Muscle of arm (tissue), 14 donors: ENCODE results near the gene SOBP. TPM values are rescaled to one million over a fixed set of nuclear protein-coding genes. Genes with fewer than 3 reads are reported as not detected.
"Not testable (repeated sequence)": the region's sequence is repeated elsewhere in the genome, so short reads cannot be mapped to it uniquely, and the experiment has no call there.

Source experiments
- DNase-seq: peaks from one replicate; pipeline ENCODE4 v3.0.0-alpha.2; 2013
- long read RNA-seq, 11 donors: transcript quantifications; one replicate each; lab custom pipeline, GENCODE V29; 2026
- polyA plus RNA-seq, 12 donors: library from polyadenylated mRNA; unstranded; fragments of 120-200 nt; gene quantifications; one replicate each; pipeline ENCODE4 v1.2.1, GENCODE V29; 2013; ENCODE audit not compliant: insufficient read length in 12 of 12

Gene SOBP, protein sequence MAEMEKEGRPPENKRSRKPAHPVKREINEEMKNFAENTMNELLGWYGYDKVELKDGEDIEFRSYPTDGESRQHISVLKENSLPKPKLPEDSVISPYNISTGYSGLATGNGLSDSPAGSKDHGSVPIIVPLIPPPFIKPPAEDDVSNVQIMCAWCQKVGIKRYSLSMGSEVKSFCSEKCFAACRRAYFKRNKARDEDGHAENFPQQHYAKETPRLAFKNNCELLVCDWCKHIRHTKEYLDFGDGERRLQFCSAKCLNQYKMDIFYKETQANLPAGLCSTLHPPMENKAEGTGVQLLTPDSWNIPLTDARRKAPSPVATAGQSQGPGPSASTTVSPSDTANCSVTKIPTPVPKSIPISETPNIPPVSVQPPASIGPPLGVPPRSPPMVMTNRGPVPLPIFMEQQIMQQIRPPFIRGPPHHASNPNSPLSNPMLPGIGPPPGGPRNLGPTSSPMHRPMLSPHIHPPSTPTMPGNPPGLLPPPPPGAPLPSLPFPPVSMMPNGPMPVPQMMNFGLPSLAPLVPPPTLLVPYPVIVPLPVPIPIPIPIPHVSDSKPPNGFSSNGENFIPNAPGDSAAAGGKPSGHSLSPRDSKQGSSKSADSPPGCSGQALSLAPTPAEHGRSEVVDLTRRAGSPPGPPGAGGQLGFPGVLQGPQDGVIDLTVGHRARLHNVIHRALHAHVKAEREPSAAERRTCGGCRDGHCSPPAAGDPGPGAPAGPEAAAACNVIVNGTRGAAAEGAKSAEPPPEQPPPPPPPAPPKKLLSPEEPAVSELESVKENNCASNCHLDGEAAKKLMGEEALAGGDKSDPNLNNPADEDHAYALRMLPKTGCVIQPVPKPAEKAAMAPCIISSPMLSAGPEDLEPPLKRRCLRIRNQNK
- 10 to 100 TPM in 11 of 12 donors, not detected in 1; 13.5 to 24.4 (median 15.7) TPM for polyA plus RNA-seq
- long read RNA-seq, donor 1, full-length matches to known transcripts = 1 of 30 reads
- long read RNA-seq, donor 1, partial matches to known transcripts = 29 of 30 reads
- long read RNA-seq, donor 1, other reads (novel, unspliced or antisense) = 0 of 30 reads
- long read RNA-seq, donor 2, full-length matches to known transcripts = 1 of 6 reads
- long read RNA-seq, donor 2, partial matches to known transcripts = 5 of 6 reads
- long read RNA-seq, donor 2, other reads (novel, unspliced or antisense) = 0 of 6 reads
- long read RNA-seq, donor 3 = 0 reads
- long read RNA-seq, donor 4, partial matches to known transcripts = 26 of 26 reads
- long read RNA-seq, donor 4, other reads (novel, unspliced or antisense) = 0 of 26 reads
- long read RNA-seq, donor 5, partial matches to known transcripts = 5 of 5 reads
- long read RNA-seq, donor 5, other reads (novel, unspliced or antisense) = 0 of 5 reads
- long read RNA-seq, donor 6, partial matches to known transcripts = 9 of 9 reads
- long read RNA-seq, donor 6, other reads (novel, unspliced or antisense) = 0 of 9 reads
- long read RNA-seq, donor 7, partial matches to known transcripts = 0 of 1 reads
- long read RNA-seq, donor 7, other reads (novel, unspliced or antisense) = 0 of 1 reads
- long read RNA-seq, donor 8, partial matches to known transcripts = 0 of 1 reads
- long read RNA-seq, donor 8, other reads (novel, unspliced or antisense) = 0 of 1 reads
- long read RNA-seq, donor 9 = 0 reads
- long read RNA-seq, donor 10, full-length matches to known transcripts = 2 of 2 reads
- long read RNA-seq, donor 10, partial matches to known transcripts = 0 of 2 reads
- long read RNA-seq, donor 10, other reads (novel, unspliced or antisense) = 0 of 2 reads
- long read RNA-seq, donor 11, partial matches to known transcripts = 0 of 1 reads
- long read RNA-seq, donor 11, other reads (novel, unspliced or antisense) = 0 of 1 reads

DNA sequence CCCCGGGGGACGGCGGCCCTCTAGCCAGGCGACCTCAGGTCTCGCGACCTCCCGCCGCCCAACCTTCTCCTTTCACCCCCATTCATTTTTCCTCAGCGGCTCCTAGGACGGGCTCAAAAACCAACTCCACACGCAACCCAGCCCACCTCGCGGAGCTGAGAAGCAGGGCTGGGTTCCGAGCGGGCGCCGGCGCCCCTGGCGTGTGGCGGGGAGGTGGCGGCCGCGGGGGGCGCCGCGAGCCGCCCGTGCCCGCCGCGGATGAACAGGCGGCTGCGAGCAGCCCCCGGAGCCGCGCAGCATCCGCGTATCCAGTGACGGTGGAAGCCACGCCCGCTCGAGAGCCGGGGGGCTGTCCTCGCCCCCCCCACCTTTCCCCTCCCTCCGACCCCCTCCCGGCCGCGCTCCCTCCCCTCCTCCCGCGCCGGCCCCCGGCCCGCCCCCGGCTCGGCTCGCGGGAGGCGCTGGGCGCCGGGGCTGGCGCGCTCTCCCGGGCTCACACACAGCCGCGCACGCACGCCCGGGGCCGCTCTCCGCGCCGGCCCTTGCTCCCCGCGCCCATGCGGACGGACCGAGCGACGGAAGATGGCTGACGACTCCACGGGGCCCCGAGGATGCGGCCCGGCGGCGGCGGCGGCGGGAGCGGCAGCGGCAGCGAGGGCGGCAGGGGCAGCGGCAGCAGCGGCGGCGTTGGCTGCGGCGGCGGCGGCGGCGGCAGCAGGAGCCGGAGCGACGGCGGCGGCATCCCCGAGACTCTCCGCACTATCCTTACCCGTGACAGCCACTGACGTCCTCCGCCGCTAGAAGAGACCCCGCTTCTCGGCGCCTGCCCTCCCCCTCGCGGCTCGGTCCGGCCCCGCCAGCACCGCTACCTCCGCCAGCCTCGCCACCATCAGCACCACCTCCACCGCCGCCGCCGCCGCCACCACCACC, at the start of gene SOBP:
Gene SOBP, plus strand, starts transcription at position 482 of the 930 bp plus-strand sequence. CDS start 500 bp downstream, outside the sequence.
- DNase-seq = peak; percentile 89

DNA sequence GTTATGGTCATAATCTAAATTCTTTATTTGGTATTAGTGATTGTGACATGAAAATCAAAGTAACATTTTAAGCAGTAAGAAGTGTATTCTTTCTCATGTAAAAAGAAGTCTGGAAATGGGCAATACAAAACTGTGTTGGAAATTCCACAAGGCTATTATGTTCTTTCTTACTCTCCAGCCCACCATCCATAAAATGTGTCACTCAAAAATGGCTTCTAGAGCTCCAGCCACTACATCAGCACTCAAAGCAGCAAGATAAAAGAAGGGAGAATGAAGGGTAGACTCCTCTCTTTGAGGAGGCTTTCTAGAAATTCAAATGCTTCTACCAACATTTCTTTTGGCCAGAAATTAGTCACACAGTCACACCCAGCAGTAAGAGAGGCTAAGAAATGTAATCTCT, 49.0 kb upstream of the SOBP start:
- no peak for DNase-seq

DNA sequence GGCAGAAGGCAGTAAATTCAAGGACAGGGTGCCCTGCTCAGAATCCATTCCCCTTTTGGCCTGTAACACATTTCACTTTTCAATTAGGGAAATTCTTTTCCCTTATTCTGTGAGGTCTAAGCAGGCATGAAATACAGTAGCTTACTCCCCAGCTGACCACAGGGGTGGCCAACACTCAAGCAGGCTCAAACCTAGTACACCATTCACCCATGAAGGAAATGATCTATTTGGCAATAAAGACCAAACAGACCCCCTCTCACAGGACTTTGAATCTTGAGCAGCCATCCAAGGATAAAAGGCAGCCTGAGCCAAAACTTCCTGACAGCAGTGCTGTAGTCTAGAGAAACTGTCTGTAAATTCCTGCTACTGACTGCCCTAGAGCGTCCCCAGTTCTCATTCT, 48.2 kb upstream of the SOBP start:
- DNase-seq = no peak

DNA sequence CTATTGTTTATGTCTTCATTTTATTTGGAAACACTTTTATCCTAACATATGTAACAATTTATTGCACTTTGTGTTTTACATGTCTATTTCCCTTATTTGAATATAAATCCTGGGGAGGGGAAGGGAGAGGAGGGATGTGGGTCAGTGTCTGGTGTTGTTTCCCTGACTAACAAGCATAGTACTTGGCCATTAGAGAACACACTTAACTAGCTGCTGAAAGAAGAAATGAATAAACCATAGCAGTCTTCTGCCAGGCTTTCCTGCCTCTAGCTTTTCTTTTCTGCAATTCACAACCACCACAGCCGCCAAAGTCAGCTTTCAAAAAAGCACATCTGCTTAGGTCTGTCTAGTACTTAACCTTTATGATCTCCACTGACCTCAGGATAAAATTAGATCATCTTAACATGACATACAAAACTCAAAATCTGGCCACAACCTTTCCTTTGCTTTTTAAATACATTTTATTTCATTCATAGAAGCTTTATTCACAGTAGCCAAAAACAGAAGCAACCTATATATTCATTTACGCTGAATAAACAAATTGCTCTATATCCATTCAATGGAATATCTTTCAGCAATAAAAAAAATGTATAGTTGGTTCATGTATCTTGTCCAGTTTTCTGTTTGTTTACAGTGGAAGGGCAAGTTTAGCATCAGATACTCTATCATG, 46.8 kb upstream of the SOBP start:
- DNase-seq = no peak

DNA sequence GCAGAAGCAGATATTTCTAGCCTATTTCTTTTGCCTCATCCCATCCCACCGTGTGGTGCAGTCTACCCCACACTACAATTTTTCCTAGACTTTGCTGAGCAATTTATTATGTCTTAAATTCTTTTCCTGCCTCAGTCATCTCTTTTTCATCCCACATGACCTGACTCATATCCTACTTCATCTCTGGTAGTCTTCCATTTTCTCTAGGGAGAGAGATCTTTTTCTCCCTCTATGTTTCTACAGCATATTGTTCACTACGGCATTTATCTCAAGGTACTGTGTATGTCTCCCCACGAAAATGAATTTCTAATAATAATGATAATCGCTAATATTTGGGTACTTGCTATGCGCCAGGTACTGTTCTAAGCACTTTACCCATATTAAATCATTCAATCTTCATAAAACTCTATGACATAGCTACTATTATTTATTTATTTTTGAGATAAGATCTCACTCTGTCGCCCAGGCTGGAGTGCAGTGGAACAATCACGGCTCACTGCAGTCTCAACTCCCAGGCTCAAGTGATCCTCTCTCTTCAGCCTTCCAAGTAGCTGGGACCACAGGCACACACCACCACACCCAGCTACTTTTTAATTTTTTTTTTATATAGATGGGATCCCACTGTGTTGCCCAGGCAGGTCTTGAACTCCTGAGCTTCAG, 46.2 kb upstream of the SOBP start:
- DNase-seq = no peak

DNA sequence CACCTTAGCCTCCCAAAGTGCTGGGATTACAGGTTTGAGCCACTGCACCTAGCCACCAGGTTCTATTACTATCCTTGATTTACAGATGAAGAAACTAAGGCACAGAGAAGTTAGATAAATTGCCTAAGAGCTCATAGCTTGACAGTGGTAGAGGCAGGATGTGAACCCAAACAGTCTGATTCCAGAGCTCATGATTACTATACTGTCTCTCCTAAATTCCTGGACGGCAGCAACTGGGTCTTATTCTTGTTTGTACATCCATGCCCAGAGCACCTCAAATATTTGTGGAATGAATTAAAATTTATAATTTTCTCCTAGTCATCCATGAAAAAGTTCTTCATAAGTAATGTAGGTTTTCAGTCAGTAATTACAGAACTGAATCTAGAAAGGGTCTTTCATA, 45.6 kb upstream of the SOBP start:
- DNase-seq = no peak

DNA sequence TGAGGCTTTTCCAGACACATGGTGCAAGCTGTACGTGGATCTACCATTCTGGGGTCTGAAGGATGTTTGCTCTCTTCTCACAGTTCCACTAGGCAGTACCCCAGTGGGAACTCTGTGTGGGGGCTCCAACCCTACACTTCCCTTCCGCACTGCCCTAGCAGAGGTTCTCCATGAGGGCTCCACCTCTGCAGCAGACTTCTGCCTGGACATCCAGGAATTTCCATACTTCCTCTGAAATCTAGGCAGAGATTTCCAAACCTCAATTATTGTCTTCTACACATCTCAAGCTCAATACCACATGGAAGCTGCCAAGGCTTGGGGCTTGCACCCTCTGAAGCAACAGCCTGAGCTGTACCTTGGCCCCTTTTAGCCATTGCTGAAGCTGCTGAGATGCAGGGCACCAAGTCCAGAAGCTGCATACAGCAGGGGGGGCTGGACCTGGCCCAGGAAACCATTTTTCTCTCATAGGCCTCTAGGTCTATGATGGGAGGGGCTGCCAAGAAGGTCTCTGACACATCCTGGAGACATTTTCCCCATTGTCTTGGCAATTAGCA, 42.2 kb upstream of the SOBP start:
- DNase-seq = no peak

DNA sequence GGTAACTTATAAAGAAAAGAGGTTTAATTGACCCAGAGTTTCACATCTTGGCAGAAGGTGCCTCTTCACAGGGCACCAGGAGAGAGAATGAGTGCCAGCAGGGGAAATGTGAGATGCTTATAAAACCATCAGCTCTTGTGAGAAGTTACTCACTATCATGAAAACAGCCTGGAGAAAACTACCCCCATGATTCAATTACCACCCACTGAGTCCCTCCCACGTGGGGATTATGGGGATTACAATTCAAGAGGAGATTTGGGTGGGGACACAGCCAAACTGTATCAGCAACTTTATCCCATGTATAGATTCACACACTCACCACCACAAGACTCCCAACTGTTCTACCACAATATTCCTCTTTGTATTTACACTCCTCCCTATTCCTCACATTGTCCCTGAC, 41.1 kb upstream of the SOBP start:
- DNase-seq = no peak

DNA sequence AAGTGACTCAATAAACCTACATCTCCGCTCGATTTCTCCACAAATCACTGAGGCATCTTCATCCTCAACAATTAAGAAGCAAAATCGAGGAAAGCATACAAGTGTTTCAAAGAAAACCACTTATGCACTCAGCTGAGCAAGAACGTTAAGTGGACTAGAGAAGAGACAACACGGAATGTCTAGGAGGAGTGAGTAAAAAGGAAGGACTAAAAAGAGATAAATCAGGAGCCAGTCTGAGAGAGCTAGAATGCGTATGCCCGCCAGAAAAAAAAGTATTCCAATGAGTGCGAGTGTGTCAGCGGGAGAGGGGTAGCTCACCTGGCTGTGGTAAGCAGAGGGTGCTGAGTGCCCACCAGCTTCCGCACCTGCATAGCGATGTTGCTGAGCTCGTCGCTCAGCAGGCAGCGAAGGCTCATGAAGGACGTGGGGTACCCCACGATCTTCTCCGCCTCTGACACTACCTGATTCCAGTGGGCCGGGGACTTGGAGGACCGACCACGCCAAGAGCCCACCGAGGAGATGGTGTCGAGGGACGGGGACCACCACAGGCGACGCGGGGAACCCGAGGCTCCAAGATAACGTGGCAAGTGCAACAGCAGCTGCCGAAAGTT, 31.1 kb upstream of the SOBP start:
- peak; percentile 28 for DNase-seq

DNA sequence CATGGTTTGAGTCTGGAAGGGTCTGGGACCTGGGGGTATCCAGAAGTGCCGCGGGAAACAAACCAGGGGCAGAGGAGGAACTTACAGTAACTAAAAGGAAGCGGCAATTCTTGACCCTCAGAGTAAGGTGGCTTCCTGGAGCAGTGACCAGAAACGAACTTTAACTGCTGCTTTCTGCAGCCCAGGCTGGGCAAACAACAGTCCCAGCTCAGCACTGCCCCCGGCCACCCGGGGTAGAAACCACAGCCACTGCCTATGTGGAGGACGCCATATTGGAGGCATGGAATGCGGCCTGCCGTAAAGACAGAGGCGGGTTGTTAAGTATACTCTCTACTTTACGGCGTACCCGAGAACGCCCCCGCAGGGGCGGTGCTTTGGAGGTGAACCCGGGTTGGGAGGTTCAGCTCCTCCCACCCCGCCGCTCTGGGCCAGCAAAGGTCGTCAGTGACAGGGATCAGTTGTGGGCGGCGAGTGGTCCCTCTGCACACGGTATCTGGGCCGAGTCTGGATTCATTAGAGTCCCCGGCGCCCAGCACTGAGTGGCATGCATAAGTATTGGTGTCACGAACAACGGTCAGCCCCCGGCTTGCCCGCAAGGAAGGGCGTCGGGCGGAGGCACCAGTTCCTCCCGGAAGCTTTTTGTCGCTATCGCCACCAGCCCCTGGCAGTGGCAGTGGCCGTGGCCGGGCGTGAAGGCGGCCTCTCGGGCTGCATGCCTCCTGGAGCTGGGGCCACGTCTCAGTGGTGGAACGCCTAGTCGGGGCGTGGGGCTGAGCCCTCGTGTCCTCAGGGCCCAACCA, 30.4 kb upstream of the SOBP start, which contains the start of gene PDSS2:
Gene PDSS2, minus strand, starts transcription at position 282 of the 800 bp plus-strand sequence. Its CDS starts 279 bp downstream, at position 3.
- peak; percentile 96 for DNase-seq

DNA sequence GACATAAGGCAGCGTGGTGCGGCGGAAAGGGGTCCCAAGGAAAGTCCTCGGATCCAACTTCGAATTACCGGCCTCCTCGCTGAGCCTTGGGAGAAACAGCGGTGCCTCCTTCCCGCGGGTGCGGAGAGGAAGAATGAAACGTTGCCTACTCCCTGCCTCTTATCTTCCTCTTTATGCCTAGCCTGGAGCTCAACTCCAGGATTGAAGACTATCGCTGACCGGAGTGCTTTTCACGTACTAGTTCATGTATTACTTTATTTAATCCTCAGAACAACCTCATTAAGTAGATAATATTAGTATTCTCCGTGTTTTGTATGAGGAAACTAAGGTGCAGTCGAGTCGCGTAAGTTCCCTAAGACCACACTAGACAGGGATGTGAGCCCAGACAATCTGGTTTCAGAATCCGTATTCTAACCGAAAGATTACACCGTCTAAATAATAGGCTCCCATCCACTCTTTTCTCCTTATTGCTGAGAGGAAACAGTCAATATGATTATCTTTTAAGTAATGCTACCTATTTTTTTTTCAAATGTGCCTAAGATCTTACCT, 29.8 kb upstream of the SOBP start:
- no peak for DNase-seq

DNA sequence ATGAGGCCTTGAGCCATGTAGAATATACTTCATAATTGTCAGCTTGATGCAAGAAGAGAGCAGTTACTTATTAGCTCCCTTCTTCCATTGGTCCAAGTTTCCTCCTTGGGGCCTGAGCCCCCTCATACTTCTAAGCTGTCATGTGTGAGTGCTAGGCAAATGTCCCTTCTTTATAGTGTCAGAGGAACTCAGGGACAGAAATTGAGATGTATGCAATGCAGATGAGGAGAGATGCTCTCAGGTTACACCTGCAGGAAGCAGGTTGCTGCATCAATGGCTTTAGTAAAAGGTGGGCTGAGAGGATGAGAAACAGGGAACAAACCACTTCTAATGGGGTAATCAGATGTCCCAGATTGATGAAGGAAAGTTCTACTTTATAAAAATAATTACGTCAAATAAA, 23.9 kb upstream of the SOBP start:
- no peak for DNase-seq

DNA sequence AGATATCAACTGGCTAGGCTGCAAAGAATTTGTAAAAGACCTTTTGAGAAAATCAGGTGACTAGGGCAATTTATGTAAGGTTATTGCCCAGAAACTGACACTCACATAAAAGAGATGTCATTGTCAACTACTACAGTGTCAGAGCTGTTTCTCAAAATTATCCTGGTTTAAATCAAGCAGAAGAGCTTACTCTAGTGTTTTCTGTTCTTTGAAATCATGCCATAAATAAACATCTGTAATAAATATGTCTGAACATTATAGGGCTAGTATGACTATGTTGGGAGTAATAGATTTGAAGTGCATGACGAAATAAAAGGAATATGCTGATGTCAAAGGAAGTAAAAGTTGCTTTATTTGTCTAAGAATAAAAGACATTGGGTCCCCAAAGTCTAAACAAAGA, 19.6 kb upstream of the SOBP start:
- no peak for DNase-seq

DNA sequence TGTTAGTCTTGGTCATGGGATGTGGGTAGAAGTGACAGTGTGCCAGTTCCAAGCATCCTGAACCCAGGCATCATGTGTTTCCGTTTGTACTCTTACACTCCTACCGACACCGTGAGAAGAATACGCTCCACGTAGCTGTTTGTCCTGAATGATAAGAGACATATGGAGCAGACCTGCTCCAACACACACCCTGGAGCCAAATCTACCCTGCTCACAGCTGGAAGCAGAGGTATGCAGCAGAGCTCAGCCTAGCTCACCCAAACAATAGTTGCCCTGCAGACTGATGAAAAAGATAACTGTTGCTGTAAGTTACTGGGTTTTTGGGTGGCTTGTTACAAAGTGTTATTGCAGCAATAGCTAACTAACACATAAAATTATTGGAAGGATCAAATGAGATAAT, 16.3 kb upstream of the SOBP start:
- no peak for DNase-seq

DNA sequence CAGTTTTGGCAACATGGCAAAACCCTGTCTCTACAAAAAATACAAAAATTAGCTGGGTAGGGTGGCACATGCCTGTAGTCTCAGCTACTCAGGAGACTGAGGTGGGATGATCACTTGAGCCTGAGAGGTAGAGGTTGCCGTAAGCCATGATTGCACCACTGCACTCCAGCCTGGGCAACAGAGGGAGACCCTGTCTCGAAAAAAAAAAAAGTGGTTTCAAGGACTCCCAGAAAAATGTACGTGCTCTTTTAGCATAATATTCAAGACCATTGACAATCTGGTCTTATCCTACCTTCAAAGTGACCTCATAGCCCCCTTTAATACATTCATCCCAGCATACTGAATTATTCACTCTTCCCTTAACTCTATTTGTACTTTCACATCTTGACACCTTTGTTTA, 14.6 kb upstream of the SOBP start:
- DNase-seq = not testable (repeated sequence)

DNA sequence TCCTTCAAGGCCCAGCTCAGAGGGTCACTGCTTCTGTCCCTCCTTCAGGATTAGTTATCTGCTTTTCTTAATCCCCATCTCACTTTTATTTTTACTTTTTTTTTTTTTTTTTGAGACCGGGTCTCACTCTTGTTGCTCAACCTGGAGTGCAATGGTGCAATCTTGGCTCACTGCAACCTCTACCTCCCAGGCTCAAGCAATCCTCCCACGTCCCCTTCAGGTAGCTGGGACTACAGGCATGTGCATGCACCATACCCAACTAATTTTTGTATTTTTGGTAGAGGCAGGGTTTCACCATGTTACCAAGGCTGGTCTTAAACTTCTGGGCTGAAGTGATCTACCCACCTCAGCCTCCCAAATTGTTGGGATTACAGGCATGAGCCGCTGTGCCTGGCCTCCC, 14.1 kb upstream of the SOBP start:
- DNase-seq = not testable (repeated sequence)
